COR-L47 (cell line): ENCODE measurements around the gene LGR4.

ENCODE experiments used
- DNase-seq: peaks from one replicate; lab custom pipeline; 2025; lab: John Stamatoyannopoulos, UW

The LGR4 gene

GRCh38 chr11:27425814-27426213 lies 46.8 kb downstream of the LGR4 start:
- no peak for DNase-seq

DNA sequence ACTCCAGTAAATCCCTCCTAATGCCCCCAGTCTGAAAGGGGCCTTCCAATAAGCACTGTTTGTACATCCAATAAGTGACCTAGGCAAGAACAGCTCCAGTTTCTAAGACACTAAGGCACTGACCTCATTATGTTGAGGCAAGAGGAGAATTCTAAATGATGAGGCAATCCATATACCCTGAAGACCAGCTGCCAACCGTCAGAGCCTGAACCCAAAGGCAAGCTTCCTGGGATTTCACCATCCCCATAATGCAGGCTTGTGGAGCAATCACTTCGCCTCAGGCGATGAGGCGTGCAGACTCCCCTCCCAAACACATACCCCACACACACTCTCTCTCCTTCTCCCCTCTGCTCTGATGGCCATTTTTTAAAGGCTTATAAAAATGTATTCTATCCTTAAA lies 49.5 kb downstream of the LGR4 start:
- no peak for DNase-seq

DNA sequence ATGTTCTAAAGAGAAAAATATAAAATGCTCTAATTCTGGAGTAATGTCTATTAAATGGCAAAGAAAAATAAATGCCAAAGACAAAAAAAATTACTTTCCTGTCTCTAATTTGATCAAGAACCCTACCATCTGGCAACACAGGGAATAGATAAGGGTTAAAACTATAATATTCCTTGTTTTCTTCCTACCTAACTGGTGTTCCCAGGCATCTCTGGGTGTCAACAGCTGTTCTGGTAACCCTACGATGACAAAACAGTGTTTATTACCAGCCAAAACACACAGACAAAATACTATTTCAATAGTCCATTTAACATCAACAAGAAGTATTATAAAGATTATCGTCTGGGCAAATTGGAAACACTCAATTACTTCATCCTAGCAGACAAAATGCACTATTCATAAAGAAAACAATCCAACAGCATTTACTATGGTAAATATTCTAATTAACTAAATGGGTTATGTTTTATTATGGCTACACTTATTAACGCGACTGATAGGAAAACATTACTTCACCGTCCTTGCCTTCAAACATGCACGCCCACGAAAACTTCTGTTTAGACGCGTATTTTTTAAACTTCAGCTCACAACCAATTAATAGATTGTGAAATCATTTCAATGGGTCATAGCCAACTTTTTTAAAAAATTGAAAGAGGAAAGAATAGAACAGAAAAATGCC lies 50.6 kb downstream of the LGR4 start:
- no peak for DNase-seq

DNA sequence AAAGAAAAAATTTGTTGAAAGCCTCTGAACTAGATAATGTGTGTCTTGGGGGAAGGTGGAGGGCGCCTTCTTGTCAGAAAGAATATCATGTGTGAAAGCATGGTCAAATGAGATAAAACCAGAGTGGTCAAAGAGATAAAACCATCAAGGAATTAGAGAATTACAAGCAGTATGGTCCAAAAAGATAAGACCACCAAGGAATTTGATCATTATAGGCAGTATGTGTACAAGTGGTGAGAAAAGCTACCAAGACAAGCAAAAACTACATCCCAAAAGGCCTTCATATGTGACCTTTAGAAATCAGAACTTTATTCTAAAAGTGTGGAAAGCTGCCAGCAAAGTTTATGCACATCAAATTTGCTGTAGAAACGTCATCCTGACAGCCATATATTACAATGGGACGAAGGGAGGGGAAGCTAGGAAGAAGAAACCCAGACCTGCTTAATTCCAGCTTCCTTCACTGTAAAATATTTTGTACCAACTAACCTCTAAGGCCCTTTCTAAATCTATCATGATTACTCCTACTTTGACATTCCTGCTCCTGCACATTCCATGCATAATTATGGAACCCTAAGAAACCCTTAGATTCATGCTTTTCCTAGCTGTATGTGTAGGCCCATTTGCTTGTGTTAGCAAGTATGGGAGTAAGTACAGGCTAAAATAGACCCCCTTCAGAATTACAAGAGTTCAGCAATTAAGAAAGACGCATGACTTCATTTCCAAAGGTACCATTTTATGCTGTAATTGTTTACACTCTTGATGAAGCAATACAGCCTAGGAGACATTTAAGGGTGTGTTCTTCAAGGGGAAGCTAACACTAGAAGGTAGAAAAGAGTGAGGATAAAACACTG lies 51.6 kb downstream of the LGR4 start:
- no peak for DNase-seq

- DNase-seq, result no peak
Measured at GRCh38 chr11:27420217-27420616, 52.4 kb downstream of the LGR4 start.

- DNase-seq, result no peak
Measured at GRCh38 chr11:27418356-27418755, 54.2 kb downstream of the LGR4 start.

DNA sequence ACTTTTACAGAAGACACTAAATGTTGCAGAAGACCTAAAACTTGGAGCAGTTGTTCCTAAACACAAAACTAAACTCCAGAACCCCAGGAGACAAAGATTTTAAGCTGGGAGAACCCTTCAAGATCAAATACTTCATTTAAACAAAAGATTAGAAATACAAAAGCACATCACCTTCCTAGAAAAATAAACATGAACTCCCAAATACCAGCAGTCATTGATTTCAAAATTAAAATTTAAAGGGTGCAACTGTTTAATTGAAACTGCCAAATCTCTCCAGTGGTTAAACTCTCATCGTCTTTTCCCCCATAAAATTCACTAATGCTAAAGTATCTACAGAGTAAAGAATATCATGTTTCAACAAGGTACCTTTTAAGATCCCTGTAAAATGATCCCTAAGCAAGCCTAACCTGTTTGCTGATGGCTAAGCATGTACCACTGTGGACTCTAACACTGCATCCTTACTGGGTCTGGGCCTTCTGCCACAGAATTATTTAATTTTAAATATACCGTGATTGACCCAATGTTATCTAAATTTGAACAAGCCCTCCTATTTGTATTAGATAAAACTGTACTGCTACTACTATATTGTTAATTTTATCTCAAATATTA lies 55.9 kb downstream of the LGR4 start:
- no peak for DNase-seq

- no peak for DNase-seq
Measured at GRCh38 chr11:27414644-27415043, 57.9 kb downstream of the LGR4 start.

GRCh38 chr11:27413218-27413617 lies 59.4 kb downstream of the LGR4 start:
- DNase-seq, result no peak

GRCh38 chr11:27412192-27412691 lies 60.3 kb downstream of the LGR4 start:
- DNase-seq, result peak; percentile 45

GRCh38 chr11:27411328-27411727 lies 61.3 kb downstream of the LGR4 start:
- DNase-seq, result no peak

DNA sequence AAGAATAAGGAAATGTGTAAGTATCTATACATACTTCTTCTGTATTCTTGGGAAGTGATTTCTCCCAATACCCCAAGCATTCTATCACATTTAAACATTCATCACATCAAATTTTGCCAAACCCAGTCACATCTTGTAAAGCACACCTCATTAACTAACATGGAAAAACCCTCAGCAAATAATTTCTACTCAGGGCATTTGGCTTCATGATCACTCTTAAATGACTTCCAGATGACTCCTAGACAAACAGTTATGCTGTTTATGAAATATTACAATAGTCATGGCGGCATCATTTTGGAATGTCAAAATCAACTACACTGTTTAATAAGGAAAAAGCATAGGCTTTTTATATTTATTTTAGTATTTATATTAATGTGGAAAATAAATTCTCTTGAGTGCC lies 62.3 kb downstream of the LGR4 start:
- DNase-seq, result no peak

DNA sequence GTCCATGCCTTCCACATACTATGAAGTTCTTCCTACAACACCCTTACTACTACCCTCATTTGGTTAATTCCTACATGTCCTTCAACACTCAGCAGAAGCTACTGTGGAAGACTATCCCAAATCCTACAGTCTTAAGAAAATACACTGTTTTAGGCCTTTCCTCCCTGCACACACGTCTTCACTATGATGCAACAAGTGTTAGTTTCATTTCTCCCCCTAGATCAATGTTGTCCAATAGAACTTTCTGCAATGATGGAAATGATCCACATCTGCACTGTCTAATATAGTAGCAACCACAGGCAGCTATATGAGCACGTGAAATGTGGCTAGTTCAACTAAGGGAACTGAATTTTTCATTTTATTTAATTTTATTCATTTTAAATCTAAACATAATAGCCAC lies 62.8 kb downstream of the LGR4 start:
- no peak for DNase-seq

DNA sequence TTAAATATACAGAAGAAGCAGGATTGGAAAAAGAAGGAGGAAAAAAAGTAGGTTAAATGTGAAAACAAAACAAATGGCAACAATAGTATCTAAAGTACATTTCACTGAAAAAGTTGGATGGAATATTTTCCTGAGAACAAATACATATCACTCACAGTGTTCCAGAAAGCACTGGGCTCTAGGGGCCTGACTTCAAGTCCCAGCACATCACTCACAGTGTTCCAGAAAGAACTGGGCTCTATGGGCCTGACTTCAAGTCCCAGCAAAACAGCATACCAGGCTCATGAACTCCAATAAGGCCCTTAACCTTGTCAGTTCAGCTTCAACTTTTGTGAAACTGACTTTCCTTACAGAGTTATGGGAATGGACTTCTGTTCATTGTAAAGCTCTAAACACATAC lies 63.5 kb downstream of the LGR4 start:
- DNase-seq, result no peak

DNA sequence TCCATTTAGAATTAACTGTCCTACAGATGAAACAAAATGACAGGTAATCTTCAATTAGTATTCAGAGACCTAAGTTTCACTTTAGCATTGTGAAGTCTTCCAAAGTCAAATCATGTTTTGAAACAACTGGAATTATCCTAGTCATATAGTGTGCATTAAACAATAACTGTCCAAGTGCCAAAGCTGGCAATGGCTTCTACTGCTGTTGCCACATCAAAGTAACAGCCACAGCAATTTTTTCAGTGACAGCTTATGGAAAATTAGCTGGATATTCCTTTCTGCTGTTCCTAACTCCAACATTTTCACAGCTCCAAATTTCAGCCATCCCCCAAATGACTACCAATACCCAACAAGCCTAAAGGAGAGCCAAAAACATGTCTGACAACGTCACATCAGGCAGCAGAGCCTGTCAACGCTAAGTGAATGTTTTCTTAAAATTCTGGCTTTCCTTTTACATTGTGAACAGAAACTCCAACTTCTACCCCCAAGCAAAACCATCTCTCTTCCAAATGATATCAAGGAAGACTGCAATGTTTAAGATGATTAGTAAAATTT lies 64.3 kb downstream of the LGR4 start:
- no peak for DNase-seq

DNA sequence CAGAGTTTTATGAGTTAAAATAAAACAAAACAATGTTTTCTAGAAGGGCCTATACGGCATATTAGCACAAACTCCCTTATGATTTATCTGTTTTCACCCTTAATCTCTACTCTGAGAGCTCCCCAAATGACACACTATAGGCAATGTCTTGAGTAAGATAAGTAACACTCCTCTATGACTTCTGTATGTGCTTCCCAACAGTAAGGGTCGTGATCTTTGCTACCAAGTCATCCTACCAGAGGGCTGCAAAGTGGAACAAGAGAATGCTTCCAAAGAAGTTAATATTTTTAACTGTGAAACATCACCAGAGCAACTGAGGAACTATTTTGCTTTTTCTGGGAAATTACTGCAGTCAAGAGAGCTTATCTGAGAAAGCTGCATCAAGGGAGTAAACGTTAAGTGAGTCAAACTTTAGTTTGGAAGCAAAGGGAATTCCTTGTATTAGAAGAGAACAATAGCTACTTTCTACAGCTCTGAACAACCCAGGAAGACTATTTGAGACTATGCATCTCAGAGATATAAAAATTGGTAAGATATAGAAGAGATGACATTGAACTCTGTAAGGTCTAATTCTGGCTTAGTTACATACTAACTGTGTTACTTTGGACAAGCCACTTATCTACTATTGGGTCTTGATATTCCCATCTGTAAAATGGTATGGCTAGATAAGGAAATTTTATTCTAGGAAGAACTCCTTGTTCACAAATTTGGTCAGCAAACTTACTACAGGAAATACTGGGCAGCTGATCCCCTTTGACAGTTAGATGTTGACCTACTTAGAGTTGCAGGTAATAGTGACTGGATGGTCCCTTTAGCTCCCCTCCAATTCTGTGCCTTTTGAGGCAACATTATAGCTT lies 65.9 kb downstream of the LGR4 start:
- DNase-seq, result no peak

DNA sequence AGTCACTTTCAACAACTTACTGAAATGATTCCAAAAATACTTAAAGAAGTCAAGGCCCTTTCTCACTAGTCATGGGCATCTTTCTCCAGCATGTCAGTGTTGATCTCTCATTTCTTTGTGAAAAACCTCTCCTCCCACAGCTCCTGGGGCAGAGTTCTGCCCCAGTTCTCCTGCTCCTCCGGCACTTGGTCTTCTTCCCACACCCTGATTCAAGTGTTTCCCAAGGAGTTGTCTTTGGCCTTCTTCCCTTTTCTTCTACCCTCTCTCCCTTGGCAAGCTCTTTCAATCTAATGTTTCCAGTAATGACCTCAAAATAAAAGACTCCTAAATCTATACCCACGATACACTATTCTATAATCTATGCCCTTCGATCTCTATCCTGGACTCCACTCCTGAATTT lies 67.5 kb downstream of the LGR4 start:
- DNase-seq, result no peak

GRCh38 chr11:27404427-27404826 lies 68.2 kb downstream of the LGR4 start:
- DNase-seq, result no peak

DNA sequence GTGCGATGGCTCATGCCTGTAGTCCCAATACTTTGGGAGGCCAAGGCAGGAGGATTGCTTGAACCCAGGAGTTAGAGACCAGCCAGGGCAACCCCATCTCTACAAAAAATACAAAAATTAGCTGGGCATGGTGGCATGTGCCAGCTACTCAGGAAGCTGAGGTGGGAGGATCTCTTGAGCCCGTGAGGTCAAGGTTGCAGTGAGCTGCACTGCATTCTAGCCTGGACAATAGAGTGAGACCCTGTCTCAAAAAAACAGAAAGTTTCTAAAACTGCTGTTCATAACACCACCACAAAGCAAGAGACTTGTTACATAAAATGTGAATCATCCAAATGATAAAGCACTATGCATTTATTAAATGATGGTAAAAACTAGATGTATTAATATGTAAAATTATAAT lies 69.4 kb downstream of the LGR4 start:
- no peak for DNase-seq

GRCh38 chr11:27402450-27402849 lies 70.1 kb downstream of the LGR4 start:
- no peak for DNase-seq

- no peak for DNase-seq
Measured at GRCh38 chr11:27401833-27402316, 70.7 kb downstream of the LGR4 start.
